HG03342 (cell line): ENCODE results near the gene TBL1Y.
"Not testable (repeated sequence)": the region's sequence is repeated elsewhere in the genome, so short reads cannot be mapped to it uniquely, and the experiment has no call there.

Experiments
- ATAC-seq: cut with Tn5 transposase; IDR thresholded peaks from one replicate; pipeline ENCODE4 v1.9.1; 2021; ENCODE audit warnings: mild to moderate bottlenecking, moderate library complexity; ENCODE audit not compliant: unreplicated experiment

TBL1Y gene

GRCh38 chrY:7078725-7079124 is 168.2 kb downstream of the TBL1Y start:
- ATAC-seq = no peak

- not testable (repeated sequence) for ATAC-seq
These were observed 170.1 kb downstream of the TBL1Y start for GRCh38 chrY:7080548-7080947.

- no peak for ATAC-seq
These were observed 175.1 kb downstream of the TBL1Y start for GRCh38 chrY:7085606-7086005.

DNA sequence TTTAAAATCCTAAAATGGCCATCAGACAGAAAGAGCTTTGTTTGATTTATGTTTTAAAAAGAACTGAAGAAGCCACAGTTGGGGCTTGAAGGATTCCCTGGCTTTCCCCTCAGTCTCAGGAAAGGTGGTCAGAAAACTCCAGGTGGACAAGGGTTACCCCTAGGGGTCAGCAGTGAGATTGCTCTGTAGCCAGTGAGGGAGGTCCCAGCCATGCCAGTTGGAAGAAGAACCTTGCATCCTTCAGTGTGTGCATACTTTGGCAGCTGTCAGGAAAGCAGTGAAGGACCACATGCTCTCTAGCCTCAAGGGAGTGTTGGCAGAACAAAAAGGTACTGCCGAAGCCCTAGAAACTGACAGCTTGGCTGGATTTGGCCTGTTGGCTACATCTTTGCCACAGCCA is 182.3 kb downstream of the TBL1Y start:
- ATAC-seq = no peak

- no peak for ATAC-seq
These were observed 183.9 kb downstream of the TBL1Y start for GRCh38 chrY:7094365-7094764.

DNA sequence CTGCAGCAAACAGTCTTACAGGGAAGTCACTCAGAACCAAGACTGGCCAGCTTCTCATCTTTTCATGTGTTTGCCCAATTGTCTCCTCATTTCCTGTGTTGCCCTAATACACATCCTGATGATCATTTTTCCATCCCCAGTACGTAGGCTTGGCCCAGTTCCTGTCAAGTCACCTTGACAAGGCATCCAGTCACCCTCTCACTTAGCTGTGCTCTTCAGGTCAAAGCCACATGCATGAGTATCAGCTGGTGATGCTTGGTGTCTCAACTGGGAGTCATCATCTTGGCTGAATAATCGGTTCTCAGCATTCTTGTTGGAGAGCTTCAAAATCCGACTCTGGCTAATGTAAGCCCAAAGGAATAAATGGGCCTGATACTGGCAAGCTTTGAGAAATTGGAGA is 186.5 kb downstream of the TBL1Y start:
- no peak for ATAC-seq

DNA sequence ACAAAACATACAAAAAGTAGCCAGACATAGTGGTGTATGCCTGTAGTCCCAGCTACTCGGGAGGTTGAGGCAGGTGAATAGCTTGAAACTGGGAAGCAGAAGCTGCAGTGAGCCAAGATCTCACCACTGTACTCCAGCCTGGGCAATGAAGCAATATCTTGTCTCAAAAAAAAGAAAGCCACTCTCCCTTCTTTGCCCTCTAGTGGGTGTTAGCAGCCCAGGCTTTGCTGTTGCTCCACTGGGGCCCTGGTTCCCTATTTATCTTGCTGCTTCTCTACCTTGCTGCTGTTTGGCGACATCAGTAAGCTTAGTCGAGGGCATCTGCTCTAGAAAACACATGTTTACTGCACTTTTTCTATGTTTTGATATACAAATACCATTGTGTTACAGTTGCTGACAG is 189.2 kb downstream of the TBL1Y start:
- ATAC-seq = no peak

DNA sequence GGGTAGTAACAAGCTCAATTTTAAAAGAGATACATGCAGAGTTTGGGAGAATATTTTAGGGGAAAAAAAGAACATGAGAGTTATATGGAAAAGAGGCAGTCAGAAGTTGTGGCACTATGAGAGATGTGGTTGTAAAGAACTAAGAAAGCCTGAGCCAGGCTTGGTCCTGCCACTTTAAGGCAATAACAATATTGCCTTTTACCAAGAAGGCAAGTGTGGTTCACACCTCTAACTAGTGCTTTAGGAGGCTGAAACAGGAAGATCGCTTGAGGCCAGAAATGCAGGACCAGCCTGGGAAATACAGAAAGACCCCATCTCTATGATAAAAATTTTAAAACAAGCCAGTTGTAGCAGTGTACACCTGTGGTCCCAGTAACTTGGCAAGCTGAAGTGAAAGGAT is 192.2 kb downstream of the TBL1Y start:
- no peak for ATAC-seq

GRCh38 chrY:7107179-7107578 is 196.7 kb downstream of the TBL1Y start:
- ATAC-seq = no peak

GRCh38 chrY:7110086-7110485 is 199.6 kb downstream of the TBL1Y start:
- ATAC-seq = no peak

- no peak for ATAC-seq
These were observed 205.4 kb downstream of the TBL1Y start for GRCh38 chrY:7115871-7116270.

- no peak for ATAC-seq
These were observed 211.7 kb downstream of the TBL1Y start for GRCh38 chrY:7122202-7122601.

GRCh38 chrY:7125136-7126056 is 214.9 kb downstream of the TBL1Y start:
- no peak for ATAC-seq

DNA sequence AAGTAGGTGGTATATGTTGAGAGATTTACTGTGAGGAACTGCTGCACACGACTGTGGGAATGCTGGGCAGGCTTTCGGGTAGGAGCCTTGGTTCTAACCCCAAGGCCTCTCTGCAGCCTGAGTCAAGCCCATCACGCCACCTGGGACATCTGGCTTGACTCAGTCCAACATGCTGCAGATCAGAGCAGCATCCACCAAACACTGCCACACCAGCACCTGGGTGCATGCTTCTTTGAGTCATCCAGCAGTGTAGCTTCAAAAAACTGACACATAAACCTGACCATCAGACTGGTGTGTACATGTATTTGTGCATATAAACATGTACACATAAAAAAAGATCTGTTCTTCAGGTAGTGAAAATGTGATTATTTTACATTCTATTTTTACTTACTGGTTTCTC is 217.7 kb downstream of the TBL1Y start:
- no peak for ATAC-seq
